Naive B cell (primary cell): ENCODE data around the gene MED12L. TPM values are rescaled to one million over a fixed set of nuclear protein-coding genes. Genes with fewer than 3 reads are reported as not detected.
A peak's percentile ranks its signal among the peaks of the same experiment; 100 is the strongest.

Source experiments
- ATAC-seq, 2 donors: fragments of 150-1000 bp; cut with Tn5 transposase; 2 replicates each; pipeline ENCODE4 v1.10.0; 2021; ENCODE audit warnings: low read depth in 2 of 2, mild to moderate bottlenecking in 2 of 2, moderate library complexity in 2 of 2
- DNase-seq: peaks from one replicate; pipeline ENCODE4 v3.0.0; 2022
- H3K27ac Mint-ChIP-seq, 6 donors: one replicate each; pipeline ENCODE4 v1.8.0; 2020 to 2022; ENCODE audit warnings: mild to moderate bottlenecking in 6 of 6, mixed read lengths in 6 of 6, moderate library complexity in 5 of 6, inconsistent platforms in 2 of 6
- H3K27me3 Mint-ChIP-seq, 3 donors: one replicate each; pipeline ENCODE4 v1.8.0; 2021 to 2022; ENCODE audit warnings: mixed read lengths in 3 of 3, mild to moderate bottlenecking in 1 of 3
- H3K36me3 Mint-ChIP-seq, 2 donors: one replicate each; pipeline ENCODE4 v1.8.0; 2020 to 2022; ENCODE audit warnings: mixed read lengths in 2 of 2, inconsistent platforms in 1 of 2, mild to moderate bottlenecking in 1 of 2
- H3K4me1 Mint-ChIP-seq, 3 donors: one replicate each; pipeline ENCODE4 v1.8.0; 2020 to 2022; ENCODE audit warnings: mixed read lengths in 3 of 3, inconsistent platforms in 1 of 3, mild to moderate bottlenecking in 1 of 3, moderate library complexity in 1 of 3
- H3K4me3 Mint-ChIP-seq, 8 donors: one replicate each; pipeline ENCODE4 v1.8.0; 2020 to 2022; ENCODE audit warnings: mild to moderate bottlenecking in 8 of 8, mixed read lengths in 8 of 8, moderate library complexity in 8 of 8, inconsistent platforms in 2 of 8
- H3K9me3 Mint-ChIP-seq, 7 donors: one replicate each; pipeline ENCODE4 v1.8.0; 2020 to 2022; ENCODE audit warnings: mixed read lengths in 7 of 7, mild to moderate bottlenecking in 5 of 7, inconsistent platforms in 2 of 7, moderate library complexity in 1 of 7
- polyA plus RNA-seq, 6 donors: library from polyadenylated mRNA; unstranded; fragments of 300-500 nt; fragmentation: Illumina TruSeq; gene quantifications; one replicate each; pipeline ENCODE4 v1.2.3, GENCODE V29; 2021; ENCODE audit warnings: low read depth in 6 of 6

The MED12L gene
- polyA plus RNA-seq, 6 donors from 2014 or later = 0.22 to 0.23 TPM; not detected in 4

DNA sequence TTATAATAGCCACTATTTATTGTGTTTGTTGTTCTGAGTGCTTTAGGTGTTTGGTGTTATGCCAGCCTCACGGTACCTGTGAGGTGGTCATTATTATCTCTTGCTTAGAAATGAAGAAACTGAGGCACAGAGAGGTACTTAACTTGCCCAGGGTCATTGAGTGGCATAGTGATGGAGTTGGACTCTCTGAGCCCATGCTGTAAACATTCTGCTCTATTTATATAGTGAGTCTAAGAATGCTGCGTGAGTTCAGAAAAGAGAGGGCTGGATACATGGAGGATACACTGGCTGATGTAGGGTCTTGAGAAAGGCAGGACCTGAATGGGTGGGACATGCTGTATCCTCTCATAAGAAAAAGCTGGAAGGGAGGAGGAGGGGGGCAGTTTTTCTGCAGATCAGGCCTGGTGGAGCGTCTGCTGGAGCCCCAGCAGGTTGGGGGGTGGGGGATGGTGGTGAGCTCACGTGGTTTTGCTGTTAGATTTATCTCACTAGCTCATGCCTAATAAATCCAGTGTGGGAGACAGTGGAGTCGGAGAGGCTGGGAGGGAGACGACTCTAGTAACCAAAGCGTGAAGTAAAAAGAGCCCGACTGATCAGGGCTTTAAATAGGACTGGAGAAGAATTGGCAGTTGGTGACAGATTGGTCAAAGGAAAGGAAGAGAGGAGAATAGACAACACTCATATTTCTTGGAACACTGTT, 16.0 kb downstream of the MED12L start:
- DNase-seq (no peak), ATAC-seq (no peak)
- peaks cover 3 to 16% (median 6%) of the 10 kb centered on the region in 3 donors for H3K27me3 Mint-ChIP-seq
- no peak overlapping the region for H3K4me3 Mint-ChIP-seq
- no peaks in the 10 kb centered on the region for H3K4me1 Mint-ChIP-seq
- peak overlapping the region in 2 of 6 donors; percentile 17 to 54 for H3K27ac Mint-ChIP-seq
- H3K36me3 Mint-ChIP-seq = peaks cover 0 to 8% of the 10 kb centered on the region in 2 donors
- peaks cover 0 to 11% (median 7%) of the 10 kb centered on the region in 7 donors for H3K9me3 Mint-ChIP-seq

DNA sequence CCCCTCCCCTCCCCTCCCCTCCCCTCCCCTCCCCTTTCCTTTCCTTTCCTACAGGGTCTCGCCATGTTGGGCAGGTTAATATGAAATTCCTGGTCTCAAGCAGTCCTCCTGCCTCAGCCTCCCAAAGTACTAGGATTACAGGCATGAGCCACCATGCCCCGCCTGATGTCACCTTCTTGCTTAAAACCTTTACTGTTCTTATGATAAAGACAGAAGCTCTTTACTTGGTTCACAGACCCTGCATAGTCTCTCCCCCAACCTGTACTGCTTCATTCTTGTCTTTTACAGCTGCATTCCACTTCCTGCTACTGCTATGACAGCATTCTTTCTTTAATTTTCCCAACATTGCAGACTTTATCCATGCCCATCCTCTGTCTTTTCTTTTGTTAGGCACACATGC, 20.8 kb downstream of the MED12L start:
- Mint-ChIP-seq H3K4me3 (no peak overlapping the region), H3K9me3 (peaks cover 0 to 3% (median 0%) of the 10 kb centered on the region in 7 donors), H3K27ac (no peak overlapping the region), H3K27me3 (peaks cover 0 to 14% (median under 1%) of the 10 kb centered on the region in 3 donors), H3K36me3 (no peaks in the 10 kb centered on the region), H3K4me1 (no peaks in the 10 kb centered on the region)
- no peak for DNase-seq
- no peak for ATAC-seq

DNA sequence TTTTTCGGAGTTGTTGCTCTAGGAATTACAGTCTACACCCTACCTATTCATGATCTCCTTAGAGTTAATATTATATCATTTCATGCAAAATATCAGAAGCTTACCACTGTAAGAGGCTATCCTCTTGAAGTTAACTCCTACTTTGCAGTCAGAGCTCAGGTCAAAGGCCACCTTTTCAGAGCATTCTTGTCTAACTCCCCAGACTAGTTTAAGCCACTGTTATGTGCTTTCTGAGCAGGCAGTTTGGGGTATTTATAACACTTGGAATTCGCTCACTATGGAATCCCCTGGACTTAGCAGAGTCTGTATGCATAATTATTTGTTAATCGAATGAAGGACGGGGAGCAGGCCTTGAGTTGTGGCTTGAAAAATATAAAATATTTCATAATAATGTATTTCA, 21.7 kb downstream of the MED12L start:
- H3K4me1 Mint-ChIP-seq = no peaks in the 10 kb centered on the region
- peaks cover 0 to 14% (median 0%) of the 10 kb centered on the region in 3 donors for H3K27me3 Mint-ChIP-seq
- ATAC-seq (no peak), DNase-seq (no peak)
- H3K4me3 Mint-ChIP-seq = no peak overlapping the region
- no peak overlapping the region for H3K27ac Mint-ChIP-seq
- H3K9me3 Mint-ChIP-seq = peaks cover 0 to 3% (median 0%) of the 10 kb centered on the region in 7 donors
- H3K36me3 Mint-ChIP-seq = no peaks in the 10 kb centered on the region

DNA sequence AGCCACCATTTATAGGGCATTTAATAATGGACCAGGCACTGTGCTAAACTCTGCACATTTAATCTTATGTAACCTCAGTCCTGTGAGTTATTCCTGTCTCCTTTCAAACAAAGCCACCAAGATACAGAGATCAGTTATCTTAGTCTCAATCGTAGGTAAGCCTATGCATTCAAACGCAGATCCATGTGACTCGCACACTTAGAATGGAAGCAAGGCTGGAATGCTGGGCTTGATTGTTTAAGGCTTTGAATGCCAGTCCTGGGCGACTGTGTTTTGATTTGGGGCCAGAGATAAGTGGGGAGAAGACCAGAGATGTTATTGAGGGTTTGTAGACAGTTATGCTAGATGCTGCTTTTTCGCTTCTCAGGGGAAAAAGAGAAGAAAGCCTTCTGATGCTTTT, 22.2 kb downstream of the MED12L start:
- no peak for ATAC-seq
- Mint-ChIP-seq H3K4me1 (no peaks in the 10 kb centered on the region), H3K27me3 (peaks cover 0 to 14% (median 0%) of the 10 kb centered on the region in 3 donors), H3K27ac (no peak overlapping the region), H3K36me3 (no peaks in the 10 kb centered on the region), H3K4me3 (no peak overlapping the region), H3K9me3 (peaks cover 0 to 3% (median 0%) of the 10 kb centered on the region in 7 donors)
- no peak for DNase-seq

DNA sequence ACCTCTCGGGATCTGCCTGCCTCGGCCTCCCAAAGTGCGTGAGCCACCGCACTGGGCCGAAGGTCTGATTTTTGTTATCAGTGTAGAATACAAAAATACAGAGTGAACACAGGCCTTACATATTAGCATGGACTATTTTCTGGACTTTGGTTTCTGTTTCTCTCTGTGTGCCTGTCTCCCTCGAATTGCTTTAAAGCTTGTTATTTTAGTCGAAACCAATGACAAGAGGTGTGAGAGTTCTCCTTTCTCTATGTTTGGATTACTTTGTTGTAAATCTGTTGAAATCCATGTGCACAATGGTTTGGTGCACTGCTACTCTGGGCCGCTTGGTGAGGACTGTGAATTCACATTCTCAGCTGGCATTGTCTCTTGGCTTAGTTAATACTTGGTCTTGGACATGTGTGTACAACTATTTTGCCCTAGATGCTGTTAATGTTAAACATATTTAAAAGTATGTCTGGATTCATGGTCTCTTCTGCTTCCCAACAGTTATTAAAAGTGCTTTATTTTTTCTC, 23.9 kb downstream of the MED12L start:
- Mint-ChIP-seq H3K27ac (no peak overlapping the region), H3K27me3 (peaks cover 0 to 14% (median 0%) of the 10 kb centered on the region in 3 donors), H3K4me3 (peak overlapping the region in 1 of 8 donors; percentile 50), H3K9me3 (peaks cover 0 to 3% (median 0%) of the 10 kb centered on the region in 7 donors), H3K36me3 (no peaks in the 10 kb centered on the region), H3K4me1 (no peaks in the 10 kb centered on the region)
- DNase-seq (no peak), ATAC-seq (no peak)

DNA sequence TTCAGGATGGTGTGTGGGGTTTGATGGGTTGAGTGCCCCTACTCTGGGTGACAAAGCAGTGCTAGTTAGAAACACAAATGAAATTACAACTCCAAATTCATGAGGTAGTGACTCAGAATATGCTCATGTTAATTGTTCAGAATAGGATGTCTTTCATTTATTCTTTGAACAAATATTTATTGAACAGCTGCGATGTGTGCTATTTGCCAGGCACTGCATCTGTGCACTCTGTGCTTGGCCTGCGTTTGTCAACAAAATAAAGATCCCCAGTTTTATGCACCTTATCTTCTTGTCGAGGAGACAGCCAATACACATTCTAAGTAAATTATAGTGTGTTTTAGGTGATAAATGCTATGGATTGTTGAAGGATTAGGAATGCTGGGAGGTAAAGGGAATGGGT, 27.3 kb downstream of the MED12L start:
- H3K27ac Mint-ChIP-seq = no peak overlapping the region
- no peak for DNase-seq
- H3K4me1 Mint-ChIP-seq = no peaks in the 10 kb centered on the region
- H3K27me3 Mint-ChIP-seq = peaks cover 0 to 10% (median 0%) of the 10 kb centered on the region in 3 donors
- H3K4me3 Mint-ChIP-seq = no peak overlapping the region
- no peaks in the 10 kb centered on the region for H3K9me3 Mint-ChIP-seq
- no peak for ATAC-seq
- no peaks in the 10 kb centered on the region for H3K36me3 Mint-ChIP-seq

DNA sequence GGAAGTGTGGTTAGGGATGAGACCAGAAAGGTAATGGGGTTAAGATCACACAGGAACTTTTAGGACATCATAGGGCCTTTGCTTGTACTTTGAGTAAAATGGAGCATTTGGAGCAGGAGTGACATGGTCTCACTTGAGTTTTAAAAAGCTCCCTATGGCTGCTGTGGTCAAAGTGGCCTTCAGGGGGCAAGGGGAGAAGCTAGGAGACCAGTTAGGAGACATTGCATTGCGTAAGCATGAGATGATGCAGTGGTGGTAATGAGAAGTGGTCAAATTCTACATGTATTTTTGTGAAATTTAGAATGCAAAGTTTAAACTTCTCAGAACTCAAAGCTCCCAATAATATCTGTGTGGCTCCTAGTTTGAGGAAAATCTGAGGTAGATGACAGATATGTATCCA, 27.9 kb downstream of the MED12L start:
- Mint-ChIP-seq H3K36me3 (no peaks in the 10 kb centered on the region), H3K27ac (no peak overlapping the region), H3K4me1 (no peaks in the 10 kb centered on the region), H3K9me3 (no peaks in the 10 kb centered on the region), H3K4me3 (peak overlapping the region in 1 of 8 donors; percentile 9), H3K27me3 (peaks cover 0 to 5% (median 0%) of the 10 kb centered on the region in 3 donors)
- ATAC-seq (no peak), DNase-seq (no peak)

DNA sequence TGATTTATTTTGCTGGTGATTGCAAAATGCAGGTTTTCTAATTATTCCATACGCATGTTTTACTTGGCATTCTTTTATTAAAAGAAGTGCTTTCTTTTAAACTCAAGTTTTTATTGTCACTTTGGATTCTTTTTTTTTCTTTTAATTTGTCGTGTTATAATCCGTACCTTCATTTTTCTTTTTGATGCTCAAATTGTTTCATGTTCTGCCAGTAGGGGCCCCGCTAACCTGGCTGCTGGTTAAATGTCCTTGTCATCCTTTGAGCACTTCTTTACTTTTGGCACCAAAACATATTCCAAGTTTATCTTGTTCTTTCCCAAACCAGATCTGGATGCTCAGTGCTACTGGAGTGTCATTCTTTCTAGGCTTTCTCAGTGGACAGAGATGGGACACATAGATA, 31.6 kb downstream of the MED12L start:
- H3K9me3 Mint-ChIP-seq = no peaks in the 10 kb centered on the region
- DNase-seq (no peak), ATAC-seq (no peak)
- H3K27ac Mint-ChIP-seq = no peak overlapping the region
- no peaks in the 10 kb centered on the region for H3K4me1 Mint-ChIP-seq
- H3K36me3 Mint-ChIP-seq = no peaks in the 10 kb centered on the region
- no peaks in the 10 kb centered on the region for H3K27me3 Mint-ChIP-seq
- no peak overlapping the region for H3K4me3 Mint-ChIP-seq

DNA sequence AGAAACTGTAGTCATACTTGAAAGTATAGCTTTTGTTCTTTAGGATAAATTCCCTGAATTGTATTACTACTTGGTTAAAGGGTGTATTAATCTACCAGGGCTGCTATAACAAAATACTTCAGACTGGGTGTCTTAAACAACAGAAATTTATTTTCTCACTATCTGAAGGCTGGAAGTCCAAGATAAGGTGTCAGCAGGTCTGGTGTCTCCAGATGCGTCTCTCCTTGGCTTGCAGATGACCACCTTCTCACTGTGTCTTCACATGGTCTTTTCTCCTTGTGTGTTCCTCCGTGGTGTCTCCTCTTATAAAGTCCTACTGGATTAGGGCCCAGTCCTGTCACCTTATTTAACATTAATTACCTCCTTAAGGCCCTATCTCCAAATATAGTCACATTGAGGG, 33.7 kb downstream of the MED12L start:
- H3K27me3 Mint-ChIP-seq = no peaks in the 10 kb centered on the region
- no peaks in the 10 kb centered on the region for H3K4me1 Mint-ChIP-seq
- H3K36me3 Mint-ChIP-seq = no peaks in the 10 kb centered on the region
- no peak for DNase-seq
- H3K9me3 Mint-ChIP-seq = no peaks in the 10 kb centered on the region
- no peak for ATAC-seq
- no peak overlapping the region for H3K27ac Mint-ChIP-seq
- H3K4me3 Mint-ChIP-seq = no peak overlapping the region

DNA sequence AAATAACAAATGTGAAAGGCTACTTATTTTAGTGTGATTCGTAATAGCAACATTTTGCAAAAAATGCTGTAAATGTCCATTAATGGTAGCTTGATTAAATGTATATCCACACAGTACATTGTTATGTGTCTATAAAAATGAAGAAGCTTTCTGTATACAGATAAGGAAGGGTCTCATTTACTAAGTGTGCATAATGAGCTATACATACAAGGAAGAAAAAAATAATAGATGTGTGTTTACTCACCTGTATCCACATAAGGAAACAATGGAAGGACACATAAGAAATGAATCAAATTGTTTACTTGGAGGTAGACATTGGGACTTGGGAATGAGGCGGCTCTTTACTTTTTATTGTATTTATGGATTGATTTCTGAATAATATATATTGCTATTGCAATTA, 34.9 kb downstream of the MED12L start:
- Mint-ChIP-seq H3K27me3 (no peaks in the 10 kb centered on the region), H3K36me3 (no peaks in the 10 kb centered on the region), H3K4me1 (no peaks in the 10 kb centered on the region), H3K4me3 (no peak overlapping the region), H3K9me3 (no peaks in the 10 kb centered on the region), H3K27ac (no peak overlapping the region)
- DNase-seq = no peak
- ATAC-seq = no peak

DNA sequence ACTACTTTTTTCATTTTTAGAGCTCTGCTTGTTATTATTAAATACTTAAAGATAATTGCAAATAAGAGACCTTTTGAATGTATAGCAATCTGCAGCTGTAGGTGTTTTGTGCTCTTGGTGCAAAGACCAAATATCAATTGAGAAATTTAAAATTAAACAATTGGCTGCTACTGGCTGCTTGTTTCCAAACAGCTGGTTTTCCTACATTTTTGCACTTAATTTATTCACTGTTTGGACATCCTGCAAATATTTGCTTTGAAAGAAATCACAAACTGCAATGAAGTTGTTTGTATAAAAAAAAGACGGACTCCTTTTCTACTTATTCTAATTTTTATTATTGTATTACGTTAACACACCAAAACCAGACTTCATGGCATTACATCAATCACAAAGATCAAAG, 35.6 kb downstream of the MED12L start:
- no peaks in the 10 kb centered on the region for H3K27me3 Mint-ChIP-seq
- no peaks in the 10 kb centered on the region for H3K36me3 Mint-ChIP-seq
- H3K9me3 Mint-ChIP-seq = no peaks in the 10 kb centered on the region
- ATAC-seq (no peak), DNase-seq (no peak)
- H3K27ac Mint-ChIP-seq = no peak overlapping the region
- H3K4me1 Mint-ChIP-seq = no peaks in the 10 kb centered on the region
- no peak overlapping the region for H3K4me3 Mint-ChIP-seq

DNA sequence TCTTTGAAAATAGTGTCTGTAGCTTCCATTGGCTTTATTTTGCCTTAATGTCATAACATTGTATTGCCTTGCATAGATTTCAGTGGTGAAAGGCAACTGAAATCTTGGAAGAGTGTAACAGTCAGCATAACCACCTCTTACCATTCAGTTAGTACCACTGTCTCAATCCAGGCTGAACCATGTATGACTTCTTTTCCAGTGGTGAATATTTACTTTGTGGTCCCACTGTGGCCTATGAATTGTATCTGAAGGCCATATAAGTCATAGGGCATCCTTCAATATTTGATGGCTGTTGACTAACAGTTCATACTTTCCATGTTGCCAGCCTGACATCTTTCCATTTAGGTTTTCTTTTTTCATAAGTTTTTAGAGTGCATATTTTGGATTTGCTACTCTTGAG, 38.4 kb downstream of the MED12L start:
- ATAC-seq (no peak), DNase-seq (no peak)
- Mint-ChIP-seq H3K27me3 (no peaks in the 10 kb centered on the region), H3K9me3 (no peaks in the 10 kb centered on the region), H3K4me3 (no peak overlapping the region), H3K36me3 (no peaks in the 10 kb centered on the region), H3K27ac (peak overlapping the region in 1 of 6 donors; percentile 18), H3K4me1 (no peaks in the 10 kb centered on the region)

DNA sequence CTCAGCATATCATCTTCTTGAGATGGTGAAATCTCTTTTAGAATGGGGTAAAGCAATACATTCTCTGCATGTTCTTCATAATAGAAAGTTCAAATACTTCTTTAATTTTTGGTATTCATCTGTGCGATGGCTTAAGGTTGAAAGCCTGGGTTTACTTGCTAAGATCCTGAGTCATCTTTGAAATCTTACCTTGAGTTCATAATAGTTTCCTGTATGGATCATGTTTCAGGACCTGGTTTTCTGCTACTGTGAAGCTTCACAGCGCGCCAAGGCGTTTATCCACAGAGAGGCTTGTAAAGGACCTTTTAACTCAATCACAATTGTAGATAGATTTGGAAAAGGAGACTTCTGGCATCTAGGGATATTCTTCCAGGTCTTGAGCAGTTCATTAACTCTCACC, 39.0 kb downstream of the MED12L start:
- Mint-ChIP-seq H3K9me3 (no peaks in the 10 kb centered on the region), H3K27me3 (no peaks in the 10 kb centered on the region), H3K36me3 (no peaks in the 10 kb centered on the region), H3K4me3 (no peak overlapping the region), H3K4me1 (no peaks in the 10 kb centered on the region), H3K27ac (no peak overlapping the region)
- ATAC-seq (no peak), DNase-seq (no peak)

DNA sequence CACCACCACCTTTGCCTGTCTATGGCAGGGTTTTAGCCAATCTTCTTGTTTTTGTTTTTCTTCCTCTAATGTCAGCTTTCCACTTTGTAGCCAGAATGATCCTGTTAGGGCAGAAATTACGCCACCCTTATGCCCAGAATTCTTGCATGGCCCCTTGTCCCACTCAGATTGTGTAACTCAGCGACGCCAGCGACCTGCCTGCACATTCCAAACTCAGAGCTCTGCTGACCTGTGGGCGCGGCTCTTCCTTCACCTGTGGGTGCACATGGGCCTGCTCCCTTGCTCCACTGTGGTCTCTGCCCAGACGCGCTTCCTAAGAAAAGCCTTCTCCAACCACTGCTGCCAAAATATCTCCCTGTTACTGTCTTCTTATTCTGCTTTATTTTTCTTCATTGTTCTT, 45.0 kb downstream of the MED12L start:
- ATAC-seq = no peak
- Mint-ChIP-seq H3K27me3 (peaks cover 7 to 14% (median 12%) of the 10 kb centered on the region in 3 donors), H3K4me1 (peaks cover 0 to 12% (median 6%) of the 10 kb centered on the region in 3 donors), H3K4me3 (no peak overlapping the region), H3K27ac (peak overlapping the region in 1 of 6 donors; percentile 5), H3K9me3 (no peaks in the 10 kb centered on the region), H3K36me3 (no peaks in the 10 kb centered on the region)
- DNase-seq = no peak
